ENCODE results near the gene TMOD1.
"Not testable (repeated sequence)": the region's sequence is repeated elsewhere in the genome, so short reads cannot be mapped to it uniquely, and the experiment has no call there.

TMOD1 gene

GRCh38 chr9:97598461-97599288 is 97.2 kb downstream of the TMOD1 start:
- DNase-seq (ENCODE audit: low read depth), result peak; percentile 59

GRCh38 chr9:97599314-97599846 is 97.9 kb downstream of the TMOD1 start:
- no peak for DNase-seq (ENCODE audit: low read depth)

GRCh38 chr9:97600531-97601227 is 99.2 kb downstream of the TMOD1 start:
- DNase-seq (ENCODE audit: low read depth), result no peak

- no peak for DNase-seq (ENCODE audit: low read depth)
Measured at GRCh38 chr9:97601228-97601898, 99.9 kb downstream of the TMOD1 start.

- DNase-seq (ENCODE audit: low read depth), result no peak
Measured at GRCh38 chr9:97602430-97602829, 101.0 kb downstream of the TMOD1 start.

GRCh38 chr9:97604901-97605645 is 103.6 kb downstream of the TMOD1 start:
- DNase-seq (ENCODE audit: low read depth), result no peak

GRCh38 chr9:97615439-97616072 is 114.1 kb downstream of the TMOD1 start:
- DNase-seq (ENCODE audit: low read depth), result peak; percentile 52

- no peak for DNase-seq (ENCODE audit: low read depth)
Measured at GRCh38 chr9:97617939-97618416, 116.5 kb downstream of the TMOD1 start.

GRCh38 chr9:97620063-97620462 is 118.6 kb downstream of the TMOD1 start:
- DNase-seq (ENCODE audit: low read depth), result not testable (repeated sequence)

GRCh38 chr9:97622483-97622882 is 121.0 kb downstream of the TMOD1 start:
- DNase-seq (ENCODE audit: low read depth), result not testable (repeated sequence)

GRCh38 chr9:97623946-97624345 is 122.5 kb downstream of the TMOD1 start:
- DNase-seq (ENCODE audit: low read depth), result no peak

GRCh38 chr9:97625620-97626019 is 124.2 kb downstream of the TMOD1 start:
- no peak for DNase-seq (ENCODE audit: low read depth)

- no peak for DNase-seq (ENCODE audit: low read depth)
Measured at GRCh38 chr9:97627624-97628023, 126.2 kb downstream of the TMOD1 start.

- no peak for DNase-seq (ENCODE audit: low read depth)
Measured at GRCh38 chr9:97628668-97629067, 127.2 kb downstream of the TMOD1 start.

GRCh38 chr9:97629156-97629555 is 127.7 kb downstream of the TMOD1 start:
- no peak for DNase-seq (ENCODE audit: low read depth)

GRCh38 chr9:97630591-97630990 is 129.1 kb downstream of the TMOD1 start:
- no peak for DNase-seq (ENCODE audit: low read depth)

- no peak for DNase-seq (ENCODE audit: low read depth)
Measured at GRCh38 chr9:97632248-97632984, 130.9 kb downstream of the TMOD1 start.

- DNase-seq (ENCODE audit: low read depth), result peak; percentile 91
Measured at GRCh38 chr9:97632985-97633858, 131.8 kb downstream of the TMOD1 start, which contains the start of the genes NCBP1 and TSTD2. NCBP1 (plus strand) TSS chr9:97633821; CDS start chr9:97633882, 61 bp downstream. TSTD2 (minus strand) TSS chr9:97633368; CDS start chr9:97627562, 5,806 bp downstream.

- DNase-seq (ENCODE audit: low read depth), result no peak
Measured at GRCh38 chr9:97633859-97634490, 132.5 kb downstream of the TMOD1 start.
